KOPT-K1 (cell line): ENCODE data around the gene ARPC4.

Experiments
- H3K27ac ChIP-seq: fragments of 200-600 bp; sonication (generic); 2 replicates; pipeline ENCODE4 v1.5.1; 2016; ENCODE audit warnings: antibody characterized with exemption, mild to moderate bottlenecking, low read depth, low read length; ENCODE audit not compliant: poor library complexity, severe bottlenecking
- H3K36me3 ChIP-seq: fragments of 200-600 bp; sonication (generic); 2 replicates; pipeline ENCODE4 v1.5.1; 2017; ENCODE audit warnings: antibody characterized with exemption, mild to moderate bottlenecking, low read length, moderate library complexity; ENCODE audit not compliant: insufficient read depth
- H3K9me3 ChIP-seq: fragments of 200-600 bp; sonication (generic); 2 replicates; pipeline ENCODE4 v1.5.1; 2017; ENCODE audit warnings: antibody characterized with exemption, low read length, mild to moderate bottlenecking; ENCODE audit not compliant: insufficient read depth, poor library complexity, severe bottlenecking

ARPC4 gene

GRCh38 chr3:9780910-9781309, 12.0 kb upstream of the ARPC4 start:
- Histone ChIP-seq H3K36me3 (peaks cover 43% of the 10 kb centered on the region), H3K27ac (no peak overlapping the region), H3K9me3 (no peaks in the 10 kb centered on the region)

- Histone ChIP-seq H3K27ac (no peak overlapping the region), H3K36me3 (peaks cover 50% of the 10 kb centered on the region), H3K9me3 (no peaks in the 10 kb centered on the region)
Measured at GRCh38 chr3:9781551-9781950, 11.3 kb upstream of the ARPC4 start.

GRCh38 chr3:9781978-9782603, 10.8 kb upstream of the ARPC4 start:
- no peak overlapping the region for H3K27ac ChIP-seq
- H3K9me3 ChIP-seq = no peaks in the 10 kb centered on the region
- peaks cover 55% of the 10 kb centered on the region for H3K36me3 ChIP-seq

- no peaks in the 10 kb centered on the region for H3K9me3 ChIP-seq
- H3K36me3 ChIP-seq = peaks cover 58% of the 10 kb centered on the region
- no peak overlapping the region for H3K27ac ChIP-seq
Measured at GRCh38 chr3:9782770-9783169, 10.1 kb upstream of the ARPC4 start.

- H3K9me3 ChIP-seq = no peaks in the 10 kb centered on the region
- H3K27ac ChIP-seq = no peak overlapping the region
- peaks cover 60% of the 10 kb centered on the region for H3K36me3 ChIP-seq
Measured at GRCh38 chr3:9783954-9784353, 8.9 kb upstream of the ARPC4 start.

- no peak overlapping the region for H3K27ac ChIP-seq
Measured at GRCh38 chr3:9784965-9785364, 7.9 kb upstream of the ARPC4 start.

GRCh38 chr3:9785602-9786001, 7.3 kb upstream of the ARPC4 start:
- H3K9me3 ChIP-seq = no peaks in the 10 kb centered on the region
- peaks cover 74% of the 10 kb centered on the region for H3K36me3 ChIP-seq
- no peak overlapping the region for H3K27ac ChIP-seq

More at GRCh38 chr3:9784965-9785364, 7.9 kb upstream of the ARPC4 start:
- H3K36me3 ChIP-seq = peaks cover 68% of the 10 kb centered on the region
- no peaks in the 10 kb centered on the region for H3K9me3 ChIP-seq

- Histone ChIP-seq H3K9me3 (no peaks in the 10 kb centered on the region), H3K27ac (no peak overlapping the region), H3K36me3 (peaks cover 76% of the 10 kb centered on the region)
Measured at GRCh38 chr3:9786209-9786739, 6.6 kb upstream of the ARPC4 start.

- Histone ChIP-seq H3K9me3 (no peaks in the 10 kb centered on the region), H3K27ac (no peak overlapping the region), H3K36me3 (peaks cover 68% of the 10 kb centered on the region)
Measured at GRCh38 chr3:9786825-9787669, 5.8 kb upstream of the ARPC4 start.

GRCh38 chr3:9787714-9788113, 5.2 kb upstream of the ARPC4 start:
- peaks cover 62% of the 10 kb centered on the region for H3K36me3 ChIP-seq
- no peak overlapping the region for H3K27ac ChIP-seq
- no peaks in the 10 kb centered on the region for H3K9me3 ChIP-seq

- H3K9me3 ChIP-seq = no peaks in the 10 kb centered on the region
- H3K36me3 ChIP-seq = peaks cover 56% of the 10 kb centered on the region
- peak overlapping the region; percentile 93 for H3K27ac ChIP-seq
Measured at GRCh38 chr3:9791127-9791526, 1.8 kb upstream of the ARPC4 start.

GRCh38 chr3:9791790-9792404, 985 bp upstream of the ARPC4 start:
- H3K9me3 ChIP-seq = no peaks in the 10 kb centered on the region
- H3K27ac ChIP-seq = peak overlapping the region; percentile 93
- peaks cover 55% of the 10 kb centered on the region for H3K36me3 ChIP-seq

GRCh38 chr3:9793161-9793781, 389 bp downstream of the ARPC4 start:
- peaks cover 63% of the 10 kb centered on the region for H3K36me3 ChIP-seq
- H3K9me3 ChIP-seq = no peaks in the 10 kb centered on the region
- peak overlapping the region; percentile 93 for H3K27ac ChIP-seq

GRCh38 chr3:9794400-9794799, 1.5 kb downstream of the ARPC4 start:
- H3K36me3 ChIP-seq = peaks cover 68% of the 10 kb centered on the region
- H3K9me3 ChIP-seq = no peaks in the 10 kb centered on the region
- H3K27ac ChIP-seq = no peak overlapping the region

GRCh38 chr3:9795207-9795606, 2.3 kb downstream of the ARPC4 start:
- no peak overlapping the region for H3K27ac ChIP-seq
- H3K9me3 ChIP-seq = no peaks in the 10 kb centered on the region
- H3K36me3 ChIP-seq = peaks cover 70% of the 10 kb centered on the region
